IMR-90 (cell line): Measurements from ENCODE around the gene FLT1. TPM values are rescaled to one million over a fixed set of nuclear protein-coding genes. Genes with fewer than 3 reads are reported as not detected.
A peak's percentile ranks its signal among the peaks of the same experiment; 100 is the strongest.

ENCODE experiments used
- ATAC-seq: fragments of 200-7000 bp; cut with Tn5 transposase; 2 replicates; pipeline ENCODE4 v1.9.1; 2020; ENCODE audit warnings: low read depth, mild to moderate bottlenecking, moderate library complexity
- BruUV-seq: library from RNA; stranded (reverse); fragments of 400-500 nt; replicated peaks from 2 replicates; lab custom pipeline; 2021; lab: Mats Ljungman, UMichigan
- CTCF ChIA-PET: fragments of 300-600 bp; formaldehyde crosslinking; extraction: SDS; loops from one replicate; lab custom pipeline; 2021; ENCODE audit warnings: antibody characterized with exemption; lab: Yijun Ruan, JAX
- POLR2A ChIA-PET: fragments of 300-600 bp; sonication (Branson Sonifier 250); formaldehyde crosslinking; loops from one replicate; lab custom pipeline; 2022; ENCODE audit warnings: antibody characterized with exemption; ENCODE audit not compliant: unreplicated experiment; lab: Charles Lee
- DNase-seq: peaks from one replicate; pipeline ENCODE4 v3.0.0; 2013
- H2AFZ ChIP-seq: replicated peaks from 2 replicates; pipeline ENCODE3; 2013; ENCODE audit warnings: low read length, mild to moderate bottlenecking; ENCODE audit not compliant: poor library complexity
- H2AK5ac ChIP-seq: 2 replicates; pipeline ENCODE4 v1.6.1; 2013; ENCODE audit warnings: low read depth, low read length, inconsistent platforms
- H2AK9ac ChIP-seq: replicated peaks from 2 replicates; pipeline ENCODE3; 2013; ENCODE audit warnings: mild to moderate bottlenecking, low read depth, low read length, moderate library complexity; ENCODE audit not compliant: poor library complexity
- H2BK120ac ChIP-seq: 2 replicates; pipeline ENCODE4 v1.6.1; 2013; ENCODE audit warnings: low read depth, low read length, inconsistent platforms
- H2BK15ac ChIP-seq: 3 replicates; pipeline ENCODE4 v1.6.1; 2013; ENCODE audit warnings: low read depth, low read length, inconsistent platforms
- H2BK20ac ChIP-seq: 2 replicates; pipeline ENCODE4 v1.6.1; 2013; ENCODE audit warnings: low read depth, mild to moderate bottlenecking, inconsistent platforms, low read length, moderate library complexity
- H2BK5ac ChIP-seq: 2 replicates; pipeline ENCODE4 v1.6.1; 2013; ENCODE audit warnings: mild to moderate bottlenecking, low read depth, low read length, inconsistent platforms; ENCODE audit not compliant: poor library complexity, severe bottlenecking
- H3K14ac ChIP-seq: replicated peaks from 2 replicates; pipeline ENCODE4 v1.6.1; 2013; ENCODE audit warnings: low read depth, low read length, inconsistent platforms
- H3K18ac ChIP-seq: 2 replicates; pipeline ENCODE4 v1.6.1; 2013; ENCODE audit warnings: low read depth, low read length, control low read depth
- H3K23ac ChIP-seq: 2 replicates; pipeline ENCODE4 v1.6.1; 2013; ENCODE audit warnings: low read depth, low read length, inconsistent platforms
- H3K27ac ChIP-seq: 2 replicates; pipeline ENCODE4 v1.5.1; 2013; ENCODE audit warnings: mild to moderate bottlenecking, control low read depth, low read length; ENCODE audit not compliant: insufficient read depth
- H3K27me3 ChIP-seq: 2 replicates; pipeline ENCODE4 v1.6.1; 2013; ENCODE audit warnings: low read length; ENCODE audit not compliant: control insufficient read depth, insufficient read depth
- H3K36me3 ChIP-seq: 2 replicates; pipeline ENCODE4 v1.6.1; 2013; ENCODE audit warnings: low read length, mixed read lengths; ENCODE audit not compliant: control insufficient read depth, insufficient read depth
- H3K4ac ChIP-seq: 2 replicates; pipeline ENCODE4 v1.6.1; 2013; ENCODE audit warnings: low read depth, low read length, inconsistent platforms
- H3K4me1 ChIP-seq: 2 replicates; pipeline ENCODE4 v1.6.1; 2013; ENCODE audit warnings: low read length, mixed read lengths; ENCODE audit not compliant: control insufficient read depth, insufficient read depth
- H3K4me2 ChIP-seq: 2 replicates; pipeline ENCODE4 v1.6.1; 2013; ENCODE audit warnings: low read depth, mild to moderate bottlenecking, control low read depth, low read length, moderate library complexity
- H3K4me3 ChIP-seq: 2 replicates; pipeline ENCODE4 v1.5.1; 2013; ENCODE audit warnings: low read depth, mild to moderate bottlenecking, control low read depth, low read length, moderate library complexity; ENCODE audit not compliant: insufficient read depth
- H3K56ac ChIP-seq: 2 replicates; pipeline ENCODE4 v1.6.1; 2013; ENCODE audit warnings: low read length, inconsistent platforms; ENCODE audit not compliant: insufficient read depth; ENCODE audit errors: extremely low read depth
- H3K79me1 ChIP-seq, 2 experiments: 2 replicates each; pipeline ENCODE4 v1.6.1; 2013; ENCODE audit warnings: low read length in 2 of 2, inconsistent platforms in 1 of 2, low read depth in 1 of 2
- H3K9ac ChIP-seq: 2 replicates; pipeline ENCODE4 v1.6.1; 2013; ENCODE audit warnings: low read depth, low read length, control low read depth
- H3K9me1 ChIP-seq: 2 replicates; pipeline ENCODE4 v1.6.1; 2013; ENCODE audit warnings: low read length, inconsistent platforms; ENCODE audit not compliant: insufficient read depth
- H3K9me3 ChIP-seq: 2 replicates; pipeline ENCODE4 v1.6.1; 2013; ENCODE audit warnings: low read length; ENCODE audit not compliant: control insufficient read depth, insufficient read depth
- H4K20me1 ChIP-seq: 2 replicates; pipeline ENCODE4 v1.6.1; 2013; ENCODE audit warnings: low read length, inconsistent platforms; ENCODE audit not compliant: insufficient read depth
- H4K5ac ChIP-seq: 2 replicates; pipeline ENCODE4 v1.6.1; 2013; ENCODE audit warnings: mild to moderate bottlenecking, low read depth, low read length, control low read depth
- H4K8ac ChIP-seq, 2 experiments: 2 replicates each; pipeline ENCODE4 v1.6.1; 2013; ENCODE audit warnings: low read depth in 2 of 2, low read length in 2 of 2, control low read depth in 1 of 2, inconsistent platforms in 1 of 2
- H4K91ac ChIP-seq: 2 replicates; pipeline ENCODE4 v1.6.1; 2013; ENCODE audit warnings: low read depth, low read length, inconsistent platforms; ENCODE audit not compliant: insufficient read depth
- BHLHE40 ChIP-seq: fragments of 150-350 bp; IDR thresholded peaks from 2 replicates; pipeline ENCODE4 v1.6.1; 2016; ENCODE audit warnings: mild to moderate bottlenecking, low read depth, low read length
- CEBPB ChIP-seq: IDR thresholded peaks from 2 replicates; pipeline ENCODE4 v1.6.1; 2012; ENCODE audit warnings: low read depth, low read length, improper control_type of control experiment
- CHD1 ChIP-seq: IDR thresholded peaks from 2 replicates; pipeline ENCODE4 v1.6.1; 2012; ENCODE audit warnings: low read depth, low read length, improper control_type of control experiment
- CTCF ChIP-seq: conservative IDR thresholded peaks from 2 replicates; pipeline ENCODE4 v1.5.1; 2012; ENCODE audit warnings: mild to moderate bottlenecking, low read depth, low read length, improper control_type of control experiment
- ELK1 ChIP-seq: fragments of 150-350 bp; IDR thresholded peaks from 2 replicates; pipeline ENCODE4 v1.6.1; 2016; ENCODE audit warnings: low read depth, mild to moderate bottlenecking, low read length, moderate library complexity, borderline replicate concordance
- MAFK ChIP-seq: IDR thresholded peaks from 2 replicates; pipeline ENCODE4 v1.6.1; 2012; ENCODE audit warnings: low read depth, low read length, improper control_type of control experiment
- MXI1 ChIP-seq: IDR thresholded peaks from 2 replicates; pipeline ENCODE4 v1.6.1; 2012; ENCODE audit warnings: low read depth, mild to moderate bottlenecking, low read length, moderate library complexity, borderline replicate concordance
- NFE2L2 ChIP-seq: fragments of 150-350 bp; IDR thresholded peaks from 2 replicates; pipeline ENCODE4 v1.6.1; 2016; ENCODE audit warnings: low read depth, mild to moderate bottlenecking, low read length
- POLR2A ChIP-seq: IDR thresholded peaks from 2 replicates; pipeline ENCODE4 v1.6.1; 2012; ENCODE audit warnings: mild to moderate bottlenecking, low read depth, low read length
- RCOR1 ChIP-seq: IDR thresholded peaks from 2 replicates; pipeline ENCODE4 v1.6.1; 2012; ENCODE audit warnings: mild to moderate bottlenecking, low read length, improper control_type of control experiment; ENCODE audit not compliant: insufficient replicate concordance
- RFX5 ChIP-seq: IDR thresholded peaks from 2 replicates; pipeline ENCODE4 v1.8.0; 2012; ENCODE audit warnings: low read depth, mild to moderate bottlenecking, low read length, moderate library complexity
- SMC3 ChIP-seq: fragments of 150-350 bp; IDR thresholded peaks from 2 replicates; pipeline ENCODE4 v1.6.1; 2016; ENCODE audit warnings: low read depth, mild to moderate bottlenecking, antibody characterized with exemption, low read length, moderate library complexity
- USF2 ChIP-seq: fragments of 150-350 bp; IDR thresholded peaks from 2 replicates; pipeline ENCODE4 v1.6.1; 2017; ENCODE audit warnings: mild to moderate bottlenecking, antibody characterized with exemption, low read length, low read depth
- WGBS, 2 experiments: methylation state at CpG; one replicate each; pipeline versions ENCODE4 v1.1.5 to v1.1.7; 2013; ENCODE audit warnings: missing lambda C conversion rate in 2 of 2; ENCODE audit not compliant: insufficient read length in 1 of 2; ENCODE audit errors: extremely low coverage in 2 of 2; 5-methylcytosine and 5-hydroxymethylcytosine counted together
- dilution Hi-C: fragments of 300-500 bp; cut with HindIII; formaldehyde crosslinking; loops from one replicate; pipeline ENCODE4 v1.14.3; 2018; ENCODE audit warnings: low sequenced_read_pairs; ENCODE audit not compliant: unreplicated experiment
- in situ Hi-C: fragments of 300-500 bp; cut with MboI; formaldehyde crosslinking; loops from 3 replicates; pipeline ENCODE4 v1.14.3; 2019; ENCODE audit warnings: low sequenced_read_pairs, inconsistent platforms, mixed read lengths
- intact Hi-C: fragments of 100-400 bp; cut with micrococcal nuclease; formaldehyde crosslinking; loops from 2 replicates; pipeline ENCODE4 v1.10.0; 2022
- polyA plus RNA-seq, 3 experiments: library from polyadenylated mRNA; depleted of rRNA; stranded (reverse); fragments of >200 nt; gene quantifications; 2 replicates each; pipeline ENCODE4 v1.2.3, GENCODE V29; 2012; ENCODE audit warnings: low replicate concordance in 1 of 3
- total RNA-seq: library from RNA; depleted of rRNA; stranded (reverse); fragments of >200 nt; gene quantifications from 2 replicates; pipeline ENCODE4 v1.2.3, GENCODE V29; 2012

FLT1 gene
- total and polyA plus RNA-seq, 2 of the 4 experiments (the other 2 are of a cell fraction) = 4.5 to 10.4 TPM

- Histone ChIP-seq H3K14ac (peak overlapping the region; percentile 74), H2BK20ac (peak overlapping the region; percentile 91), H4K5ac (peak overlapping the region; percentile 11), H3K18ac (peak overlapping the region; percentile 26), H3K4me3 (no peak overlapping the region), H2AK5ac (peak overlapping the region; percentile 76), H2BK120ac (peak overlapping the region; percentile 89), H2AK9ac (peak overlapping the region; percentile 58), H4K8ac (peak overlapping the region; percentile 11 to 71; a peak in 3 of 4 replicates), H3K9me1 (peaks cover 11% of the 10 kb centered on the region), H4K20me1 (no peaks in the 10 kb centered on the region), H3K4me2 (peak overlapping the region; percentile 25), H3K79me1 (no peaks in the 10 kb centered on the region), H3K4me1 (peaks cover 12% of the 10 kb centered on the region), H3K9ac (no peak overlapping the region), H3K27me3 (no peaks in the 10 kb centered on the region), H3K4ac (peak overlapping the region; percentile 84), H4K91ac (peak overlapping the region; percentile 56), H3K9me3 (no peaks in the 10 kb centered on the region), H2BK15ac (peak overlapping the region; percentile 67; the same call in 1 of the 3 replicates), H3K23ac (peak overlapping the region; percentile 61), H2AFZ (peak overlapping the region; percentile 59), H3K56ac (peak overlapping the region; percentile 13; the same call in 1 of the 2 replicates), H2BK5ac (peak overlapping the region; percentile 78), H3K27ac (peak overlapping the region; percentile 57), H3K36me3 (no peaks in the 10 kb centered on the region)
- in situ Hi-C loops = loop anchor here (10.0 kb wide), 1 partner anchor 465 kb away; no protein-coding TSS in a partner anchor
- dilution Hi-C loops = no loop called here
- DNase-seq (peak; percentile 97), ATAC-seq (peak; percentile 98)
- CTCF ChIA-PET = interaction anchor here (1.2 kb wide), 1 partner anchor 306 kb away, joined by 4 read pairs; no protein-coding TSS in a partner anchor
- intact Hi-C loops = loop anchor here (2.0 kb wide), 1 partner anchor 329 kb away; the partner anchor contains the start of gene POMP
- WGBS, 2 experiments = 42% methylated on average over 2 of the region's 17 CpGs; no CpG with 5 or more reads in 1 of the 2 experiments
- BruUV-seq = no TSS peak
- POLR2A ChIA-PET = no interaction called here
- TF ChIP-seq RFX5 = no peak
- TF ChIP-seq CTCF = no peak
- TF ChIP-seq CEBPB = peak; percentile 94
- no peak for TF ChIP-seq CHD1
- TF ChIP-seq BHLHE40 = peak; percentile 54; the same call in 1 of the 2 replicates
- TF ChIP-seq RCOR1 = peak; percentile 53
- TF ChIP-seq POLR2A = peak; percentile 48; the same call in 1 of the 2 replicates
- TF ChIP-seq SMC3 = no peak; the same call in 1 of the 2 replicates
- TF ChIP-seq USF2 = no peak
- TF ChIP-seq MXI1 = 0 out of 2 replicates have a peak, but pooled peaks have one; percentile 41
- no peak for TF ChIP-seq ELK1
- 0 out of 2 replicates have a peak, but pooled peaks have one; percentile 18 for TF ChIP-seq NFE2L2
- TF ChIP-seq MAFK = peak; percentile 71
These were observed 165.4 kb downstream of the FLT1 start for GRCh38 chr13:28329395-28330158.
